IPS-NIHi11 (cell line): Measurements from ENCODE around the gene CXCR6.

Source experiments
- DNase-seq: peaks from one replicate; pipeline ENCODE4 v3.0.0; 2012; ENCODE audit warnings: mixed read lengths, low spot score

The CXCR6 gene

GRCh38 chr3:45969116-45969515 lies 25.9 kb downstream of the CXCR6 start:
- DNase-seq: no peak

DNA sequence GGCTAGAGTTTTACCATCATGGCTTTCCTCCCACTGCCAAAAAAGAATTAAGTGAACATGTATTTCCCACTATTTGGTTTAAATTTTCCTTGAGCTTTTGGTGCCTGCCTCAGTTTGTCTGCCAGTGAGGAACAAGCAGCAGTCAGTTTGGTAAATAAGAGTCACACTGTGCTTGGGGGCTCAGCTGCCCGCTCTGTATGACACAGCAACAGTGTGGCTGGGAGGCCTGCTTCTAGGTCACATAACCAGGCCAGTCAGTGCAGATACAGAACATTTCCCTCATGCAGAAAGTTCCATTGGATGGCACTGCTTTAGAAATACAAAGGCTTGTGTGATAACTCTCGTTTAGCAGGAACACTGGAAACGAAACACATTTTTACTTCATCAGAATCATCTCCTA lies 26.7 kb downstream of the CXCR6 start:
- DNase-seq: no peak

DNA sequence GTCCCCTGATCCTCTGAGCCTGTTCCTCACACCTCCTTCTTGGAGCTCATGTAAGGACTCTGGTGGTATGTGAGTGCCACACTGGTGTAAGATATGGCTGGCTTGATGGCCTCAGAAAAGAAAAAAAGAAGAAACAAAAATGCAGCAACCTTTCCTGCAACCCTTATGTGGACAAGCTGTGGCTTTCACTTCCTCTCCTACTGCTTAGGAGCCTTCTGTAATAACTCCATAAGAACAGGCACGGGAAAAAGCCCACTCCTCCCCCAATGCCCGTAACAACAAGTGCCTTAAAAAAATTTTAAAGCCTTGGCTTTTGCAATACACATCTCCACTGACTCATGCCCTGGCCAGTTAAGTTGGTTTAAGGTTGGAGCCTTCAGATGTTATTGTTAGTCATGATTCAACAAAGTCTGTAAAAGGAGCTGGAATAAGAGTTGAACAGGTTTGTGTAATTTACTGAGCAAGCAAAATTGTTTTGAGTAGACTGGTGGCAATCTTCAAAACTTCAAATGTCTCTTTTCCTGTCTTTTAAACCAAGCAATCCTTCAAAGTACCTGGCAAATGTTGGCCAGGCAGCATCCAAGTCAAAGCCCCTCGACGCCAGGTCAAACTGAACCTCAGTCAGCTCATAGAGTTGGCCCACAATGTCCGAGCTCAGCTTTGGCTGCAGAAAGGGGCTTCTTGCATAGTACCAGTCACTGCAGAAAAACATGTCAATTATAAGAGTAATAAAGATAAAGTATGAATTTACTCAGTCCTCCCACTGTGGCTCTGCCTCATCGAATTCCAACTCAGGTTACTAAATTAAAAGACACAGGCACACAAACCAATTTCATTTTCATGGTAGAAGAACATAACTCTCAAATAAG lies 29.5 kb downstream of the CXCR6 start:
- no peak for DNase-seq

- DNase-seq: no peak
These were observed 31.4 kb downstream of the CXCR6 start for GRCh38 chr3:45974686-45975085.

DNA sequence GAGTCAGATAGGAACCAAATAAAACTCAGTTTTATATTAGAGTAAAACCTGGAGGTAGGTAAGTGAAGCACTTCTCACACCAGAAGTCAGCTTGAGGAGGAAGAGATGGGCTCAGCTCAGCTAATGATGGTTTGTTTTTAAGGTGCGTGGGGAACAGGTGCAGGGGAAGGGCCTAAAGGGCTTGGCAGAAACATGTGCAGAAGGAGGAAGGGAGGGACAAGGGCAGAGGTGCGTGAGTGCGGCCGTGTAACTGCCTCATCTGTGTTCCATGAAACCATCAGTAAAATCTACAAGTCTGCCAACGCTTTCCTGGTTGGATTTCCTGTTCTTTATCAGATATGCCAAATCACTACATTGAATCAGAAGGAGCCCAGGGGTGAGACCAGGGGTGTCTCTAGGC lies 32.4 kb downstream of the CXCR6 start:
- DNase-seq: no peak

DNA sequence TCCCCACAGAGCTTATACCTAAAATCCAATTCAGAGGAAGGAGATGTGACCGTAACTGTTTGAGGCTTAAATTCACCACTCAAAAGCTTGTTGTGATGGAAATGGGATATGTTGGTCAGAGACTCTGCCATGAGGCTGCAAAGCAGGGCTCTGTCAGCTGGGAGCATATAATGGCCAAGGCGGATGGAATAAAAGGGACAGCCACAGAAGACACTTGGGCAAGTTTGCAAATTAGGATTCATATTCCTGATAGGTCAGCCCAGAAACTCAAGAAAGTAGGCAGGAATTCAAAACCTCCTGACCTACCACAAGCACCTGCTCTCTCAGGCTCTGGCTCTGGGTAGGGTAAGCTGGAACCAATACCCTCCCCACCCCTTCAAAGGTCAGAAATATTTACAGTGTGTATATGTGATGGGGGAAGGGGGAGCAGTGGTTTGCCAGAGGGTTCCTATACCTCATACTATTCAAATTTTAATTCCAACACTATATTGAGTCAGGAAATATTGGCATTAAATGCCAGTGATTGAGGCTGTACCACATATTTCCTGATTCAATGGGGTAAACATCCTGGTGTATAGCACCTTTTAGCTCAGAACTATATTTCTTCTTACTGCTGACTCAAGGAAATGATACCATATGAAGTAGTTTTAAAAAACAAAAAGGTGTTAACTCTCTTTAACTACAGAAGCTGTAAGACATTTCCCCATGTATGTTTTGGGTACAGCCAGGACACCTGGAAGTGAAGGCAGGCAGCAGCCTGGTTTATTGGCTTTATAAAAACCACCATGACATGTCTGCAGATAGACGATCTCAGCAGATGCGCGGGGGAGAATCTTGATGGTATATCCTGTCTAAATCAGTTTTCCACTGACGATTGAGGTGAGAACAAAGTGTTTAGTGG lies 33.2 kb downstream of the CXCR6 start:
- DNase-seq: no peak

- no peak for DNase-seq
These were observed 34.9 kb downstream of the CXCR6 start for GRCh38 chr3:45978006-45978761.

DNA sequence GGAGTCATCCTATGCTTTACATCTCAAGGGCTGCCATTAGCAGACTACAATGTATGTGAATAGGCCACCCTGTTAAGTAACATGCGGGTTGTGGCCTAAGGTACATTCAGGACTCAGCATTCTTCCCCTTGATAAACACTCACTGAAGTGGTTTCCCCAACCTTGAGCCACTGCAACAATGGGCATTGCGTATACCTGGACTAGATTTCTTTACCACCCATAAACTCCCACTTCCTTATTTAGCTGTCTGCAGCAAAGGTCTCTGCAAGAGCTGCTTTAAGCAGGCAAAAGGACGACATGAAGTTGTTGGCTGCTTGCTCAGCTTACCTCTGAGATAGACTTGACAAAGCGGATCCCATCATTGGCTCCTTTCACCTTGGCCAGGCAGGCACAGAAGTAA lies 36.1 kb downstream of the CXCR6 start:
- DNase-seq: no peak

GRCh38 chr3:45980229-45980813 lies 37.1 kb downstream of the CXCR6 start:
- no peak for DNase-seq

GRCh38 chr3:45980819-45981218 lies 37.6 kb downstream of the CXCR6 start:
- DNase-seq: no peak

DNA sequence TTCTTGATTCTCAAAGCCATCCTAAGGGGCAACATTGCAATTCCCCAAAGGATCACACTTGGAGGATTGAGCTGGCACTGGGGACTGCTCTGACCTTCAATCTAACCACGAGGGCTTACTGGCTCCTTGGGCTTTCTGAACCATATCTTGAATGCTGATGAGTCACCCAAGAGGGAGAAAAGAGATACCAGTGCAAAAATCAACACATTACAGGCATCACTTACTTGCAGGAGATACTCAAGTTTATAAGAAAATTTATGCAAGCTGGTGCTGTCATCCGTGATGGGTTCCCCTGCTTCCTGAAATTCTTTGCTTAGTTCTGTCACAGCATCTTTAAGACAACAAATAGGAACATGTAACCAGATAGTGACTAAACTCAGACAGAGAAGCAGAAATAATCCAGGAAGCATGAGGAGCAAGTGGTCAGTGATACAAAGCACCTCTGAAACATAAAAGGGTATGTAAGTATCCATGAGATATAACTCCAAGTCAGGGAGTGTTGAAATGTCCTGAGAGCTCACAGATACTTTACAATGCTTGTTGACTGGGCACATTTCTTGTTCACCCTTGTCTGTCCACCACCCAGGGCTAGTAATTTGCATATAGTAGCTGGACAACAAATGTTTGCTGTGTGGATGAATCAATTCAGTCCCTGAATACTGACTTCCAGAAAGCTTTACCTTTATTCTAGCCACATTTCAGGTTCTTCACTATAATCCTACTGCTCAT lies 38.2 kb downstream of the CXCR6 start:
- no peak for DNase-seq

GRCh38 chr3:45983770-45984169 lies 40.5 kb downstream of the CXCR6 start:
- DNase-seq: no peak

GRCh38 chr3:45984331-45985312 lies 41.4 kb downstream of the CXCR6 start:
- no peak for DNase-seq

- DNase-seq: no peak
These were observed 42.5 kb downstream of the CXCR6 start for GRCh38 chr3:45985532-45986302.

- no peak for DNase-seq
These were observed 43.2 kb downstream of the CXCR6 start for GRCh38 chr3:45986303-45986982.

GRCh38 chr3:45987368-45988291 lies 44.4 kb downstream of the CXCR6 start:
- no peak for DNase-seq

DNA sequence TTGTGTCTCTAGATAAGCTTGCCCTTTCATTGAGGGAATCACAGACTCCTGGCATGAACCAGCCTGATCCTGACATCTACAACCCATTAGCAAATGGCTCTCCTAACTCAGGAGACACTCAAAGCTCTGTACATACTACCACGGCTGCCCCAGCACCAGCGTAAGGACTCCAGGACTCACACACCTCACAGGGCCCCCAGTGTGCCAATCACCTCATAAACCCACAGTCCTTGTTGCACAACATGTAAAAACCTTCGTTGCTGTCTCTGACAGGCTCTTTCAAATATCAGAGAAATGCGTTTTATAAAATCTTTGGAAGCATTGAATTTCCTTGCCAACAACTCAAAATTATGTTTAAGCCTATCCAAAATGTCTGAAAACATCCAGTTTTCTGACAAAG lies 45.1 kb downstream of the CXCR6 start:
- no peak for DNase-seq

GRCh38 chr3:45988804-45989203 lies 45.5 kb downstream of the CXCR6 start:
- no peak for DNase-seq
